GM12875 (cell line): ENCODE measurements around the gene RSU1.

ENCODE experiments used
- H3K4me3 ChIP-seq: one replicate; pipeline ENCODE4 v1.5.1; 2011; ENCODE audit warnings: low read depth, low read length, control low read depth
- CTCF ChIP-seq: IDR thresholded peaks from 2 replicates; pipeline ENCODE4 v1.5.1; 2011; ENCODE audit warnings: low read depth, mild to moderate bottlenecking, control low read depth, inconsistent platforms, low read length, moderate library complexity, borderline replicate concordance; ENCODE audit not compliant: insufficient read depth

RSU1 gene

GRCh38 chr10:16789261-16789660, 28.0 kb downstream of the RSU1 start:
- no peak overlapping the region for H3K4me3 ChIP-seq
- no peak for TF ChIP-seq CTCF

- H3K4me3 ChIP-seq, result no peak overlapping the region
- TF ChIP-seq CTCF, result no peak
Measured at GRCh38 chr10:16788778-16789177, 28.4 kb downstream of the RSU1 start.

GRCh38 chr10:16788125-16788524, 29.1 kb downstream of the RSU1 start:
- no peak for TF ChIP-seq CTCF
- no peak overlapping the region for H3K4me3 ChIP-seq

- no peak for TF ChIP-seq CTCF
- no peak overlapping the region for H3K4me3 ChIP-seq
Measured at GRCh38 chr10:16787361-16787791, 29.8 kb downstream of the RSU1 start.

- no peak overlapping the region for H3K4me3 ChIP-seq
- no peak for TF ChIP-seq CTCF
Measured at GRCh38 chr10:16780338-16780880, 36.8 kb downstream of the RSU1 start.

GRCh38 chr10:16779384-16779915, 37.8 kb downstream of the RSU1 start:
- H3K4me3 ChIP-seq, result no peak overlapping the region
- no peak for TF ChIP-seq CTCF
